Karpas-422 (cell line): Measurements from ENCODE around the gene JDP2. TPM values are rescaled to one million over a fixed set of nuclear protein-coding genes. Genes with fewer than 3 reads are reported as not detected.

Source experiments
- DNase-seq: peaks from one replicate; pipeline ENCODE4 v3.0.0-alpha.2; 2015
- H2AFZ ChIP-seq: fragments of 200-600 bp; sonication (generic); 2 replicates; pipeline ENCODE4 v1.6.1; 2014; ENCODE audit warnings: antibody characterized with exemption, low read length, mixed read lengths
- H3K27ac ChIP-seq: fragments of 200-600 bp; sonication (generic); 2 replicates; pipeline ENCODE4 v1.5.1; 2014; ENCODE audit warnings: mild to moderate bottlenecking, low read length, moderate library complexity
- H3K27me3 ChIP-seq: fragments of 200-600 bp; sonication (generic); 2 replicates; pipeline ENCODE4 v1.6.1; 2014; ENCODE audit warnings: low read length, mixed read lengths
- H3K36me3 ChIP-seq: fragments of 200-600 bp; sonication (generic); 2 replicates; pipeline ENCODE4 v1.6.1; 2014; ENCODE audit warnings: low read length, mixed read lengths; ENCODE audit not compliant: insufficient read depth
- H3K4me1 ChIP-seq: fragments of 200-600 bp; sonication (generic); 2 replicates; pipeline ENCODE4 v1.6.1; 2014; ENCODE audit warnings: mild to moderate bottlenecking, low read length, mixed read lengths
- H3K4me2 ChIP-seq: fragments of 200-600 bp; sonication (generic); 2 replicates; pipeline ENCODE4 v1.6.1; 2014; ENCODE audit warnings: low read length, low read depth, mild to moderate bottlenecking; ENCODE audit not compliant: poor library complexity, severe bottlenecking
- H3K4me3 ChIP-seq: fragments of 200-600 bp; sonication (generic); 2 replicates; pipeline ENCODE4 v1.5.1; 2014; ENCODE audit warnings: mild to moderate bottlenecking, antibody characterized with exemption, low read length, mixed read lengths
- H3K79me2 ChIP-seq: fragments of 200-600 bp; sonication (generic); 2 replicates; pipeline ENCODE4 v1.6.1; 2014; ENCODE audit warnings: mild to moderate bottlenecking, low read length, mixed read lengths
- H3K9ac ChIP-seq: fragments of 200-600 bp; sonication (generic); 2 replicates; pipeline ENCODE4 v1.6.0; 2014; ENCODE audit warnings: low read length
- H3K9me2 ChIP-seq: fragments of 200-600 bp; sonication (generic), shearing (Covaris generic); replicated peaks from 2 replicates; pipeline ENCODE4 v1.6.0; 2014; ENCODE audit warnings: mild to moderate bottlenecking, low read length, moderate library complexity; ENCODE audit not compliant: insufficient read depth
- H3K9me3 ChIP-seq: fragments of 300-700, 200-600 bp; sonication (generic); 2 replicates; pipeline ENCODE4 v1.6.1; 2014; ENCODE audit warnings: low read length, mixed read lengths
- H4K20me1 ChIP-seq: fragments of 200-600 bp; sonication (generic); 2 replicates; pipeline ENCODE4 v1.6.1; 2014; ENCODE audit warnings: mild to moderate bottlenecking, antibody characterized with exemption, low read length, low read depth; ENCODE audit not compliant: insufficient read depth
- total RNA-seq: library from RNA; depleted of rRNA; stranded (reverse); fragments of >200 nt; shearing (Covaris generic); gene quantifications from 2 replicates; pipeline ENCODE4 v1.2.3, GENCODE V29; 2014; ENCODE audit warnings: low replicate concordance

JDP2 gene
- total RNA-seq, 1 experiment from 2014 or later: 8.4 TPM

DNA sequence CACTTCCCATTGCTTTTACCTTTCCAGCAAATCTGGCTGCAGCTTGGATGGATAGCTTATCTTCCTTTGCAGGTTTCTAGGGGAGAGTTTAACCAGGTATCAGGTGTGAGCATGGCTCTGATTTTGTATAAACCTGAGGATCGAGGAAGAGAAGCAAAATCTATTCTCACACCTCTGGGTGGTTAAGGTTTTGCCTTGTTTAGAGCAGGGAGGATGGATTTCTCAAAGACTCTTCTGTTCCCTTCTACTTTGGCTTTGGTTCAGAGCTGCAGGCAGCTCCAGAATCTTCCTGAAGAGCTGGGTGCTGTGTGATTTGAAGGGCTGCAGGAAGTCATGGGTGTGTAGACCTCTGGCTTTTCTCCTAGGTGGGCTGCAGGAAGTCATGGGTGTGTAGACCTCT lies 1.7 kb downstream of the JDP2 start:
- Histone ChIP-seq H3K4me1 (peaks cover 22% of the 10 kb centered on the region), H3K4me3 (no peak overlapping the region), H3K9me2 (no peaks in the 10 kb centered on the region), H3K9me3 (no peaks in the 10 kb centered on the region), H3K79me2 (no peaks in the 10 kb centered on the region), H3K27ac (no peak overlapping the region), H3K36me3 (no peaks in the 10 kb centered on the region), H3K9ac (no peak overlapping the region), H3K4me2 (no peak overlapping the region), H3K27me3 (no peaks in the 10 kb centered on the region; the same call in 1 of the 2 replicates), H4K20me1 (peaks cover 7% of the 10 kb centered on the region; the same call in 1 of the 2 replicates), H2AFZ (no peak overlapping the region)
- no peak for DNase-seq

DNA sequence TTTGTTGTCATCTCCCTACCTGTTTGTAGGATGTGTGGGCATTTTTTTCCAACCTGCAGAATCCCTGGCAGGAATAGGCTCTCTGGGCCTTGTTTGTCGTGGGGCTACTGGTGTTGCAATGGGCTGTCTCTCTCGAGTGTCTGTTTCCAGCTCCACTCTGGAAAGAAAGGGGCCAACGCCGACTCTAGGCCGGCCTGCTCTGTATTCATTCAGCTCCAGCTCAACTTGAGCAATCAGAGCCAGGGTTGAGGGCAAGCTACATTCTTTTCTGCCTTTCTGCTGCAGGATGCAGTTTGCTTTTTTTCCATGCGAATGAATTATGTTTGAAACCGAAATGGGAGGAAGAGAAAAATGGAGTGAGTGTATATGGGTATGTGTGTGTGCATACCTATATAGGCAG lies 2.3 kb downstream of the JDP2 start:
- Histone ChIP-seq H3K27ac (no peak overlapping the region), H3K9ac (no peak overlapping the region), H3K27me3 (no peaks in the 10 kb centered on the region; the same call in 1 of the 2 replicates), H3K9me2 (no peaks in the 10 kb centered on the region), H3K4me3 (no peak overlapping the region), H3K4me1 (peaks cover 22% of the 10 kb centered on the region), H3K79me2 (no peaks in the 10 kb centered on the region), H2AFZ (no peak overlapping the region), H3K4me2 (no peak overlapping the region), H3K9me3 (no peaks in the 10 kb centered on the region), H3K36me3 (no peaks in the 10 kb centered on the region), H4K20me1 (peaks cover 7% of the 10 kb centered on the region; the same call in 1 of the 2 replicates)
- no peak for DNase-seq

DNA sequence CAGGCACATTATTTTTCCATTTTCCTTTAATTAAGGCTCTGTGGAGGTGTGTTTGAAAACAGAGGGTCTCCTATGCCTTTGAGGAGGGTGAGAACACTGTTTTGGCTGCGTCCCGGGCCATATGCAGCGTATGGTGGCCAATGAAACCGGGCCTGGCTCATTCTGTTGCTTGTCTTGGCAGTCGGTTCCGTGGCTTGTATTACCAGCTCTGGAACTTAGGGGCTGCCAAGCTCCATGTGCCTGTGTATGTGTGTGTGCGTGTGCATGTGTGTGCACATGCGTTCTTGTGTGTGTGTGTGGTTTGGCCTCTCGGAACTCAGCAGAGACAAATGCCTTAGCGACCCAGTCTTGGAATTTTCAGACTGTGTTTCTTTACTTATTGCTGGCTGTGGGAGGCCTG lies 2.7 kb downstream of the JDP2 start:
- Histone ChIP-seq H3K9ac (no peak overlapping the region), H2AFZ (no peak overlapping the region), H3K9me2 (no peaks in the 10 kb centered on the region), H3K27me3 (no peaks in the 10 kb centered on the region; the same call in 1 of the 2 replicates), H3K27ac (no peak overlapping the region), H3K4me3 (no peak overlapping the region), H3K9me3 (no peaks in the 10 kb centered on the region), H3K4me1 (peaks cover 26% of the 10 kb centered on the region), H4K20me1 (peaks cover 7% of the 10 kb centered on the region; the same call in 1 of the 2 replicates), H3K79me2 (no peaks in the 10 kb centered on the region), H3K4me2 (no peak overlapping the region), H3K36me3 (no peaks in the 10 kb centered on the region)
- no peak for DNase-seq

DNA sequence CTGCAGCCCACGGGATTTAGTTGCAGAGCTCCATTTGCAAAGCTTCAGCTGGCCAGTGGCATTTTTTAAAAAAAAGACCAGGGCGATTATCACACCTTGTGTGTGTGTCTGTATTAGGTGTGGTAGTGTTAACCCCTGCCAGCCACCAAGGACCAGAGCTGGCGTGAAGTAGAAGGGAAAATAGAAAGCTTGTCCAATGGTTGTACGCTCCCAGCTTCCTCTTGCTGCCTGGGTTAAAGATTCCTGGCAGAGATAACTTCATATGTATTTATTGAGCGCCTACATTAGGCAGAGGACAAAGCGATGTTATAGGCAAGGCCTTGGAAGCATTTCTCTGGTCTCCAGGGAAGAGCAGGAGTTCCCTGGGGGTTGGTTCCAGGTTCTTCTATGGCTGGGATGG lies 3.2 kb downstream of the JDP2 start:
- no peak overlapping the region for H2AFZ ChIP-seq
- H3K4me1 ChIP-seq: peaks cover 30% of the 10 kb centered on the region
- no peak overlapping the region for H3K27ac ChIP-seq
- peaks cover 7% of the 10 kb centered on the region; the same call in 1 of the 2 replicates for H4K20me1 ChIP-seq
- no peak overlapping the region for H3K9ac ChIP-seq
- no peaks in the 10 kb centered on the region; the same call in 1 of the 2 replicates for H3K27me3 ChIP-seq
- H3K9me3 ChIP-seq: no peaks in the 10 kb centered on the region
- H3K4me3 ChIP-seq: no peak overlapping the region
- no peaks in the 10 kb centered on the region for H3K9me2 ChIP-seq
- no peak overlapping the region for H3K4me2 ChIP-seq
- DNase-seq: no peak
- H3K36me3 ChIP-seq: no peaks in the 10 kb centered on the region
- H3K79me2 ChIP-seq: no peaks in the 10 kb centered on the region

DNA sequence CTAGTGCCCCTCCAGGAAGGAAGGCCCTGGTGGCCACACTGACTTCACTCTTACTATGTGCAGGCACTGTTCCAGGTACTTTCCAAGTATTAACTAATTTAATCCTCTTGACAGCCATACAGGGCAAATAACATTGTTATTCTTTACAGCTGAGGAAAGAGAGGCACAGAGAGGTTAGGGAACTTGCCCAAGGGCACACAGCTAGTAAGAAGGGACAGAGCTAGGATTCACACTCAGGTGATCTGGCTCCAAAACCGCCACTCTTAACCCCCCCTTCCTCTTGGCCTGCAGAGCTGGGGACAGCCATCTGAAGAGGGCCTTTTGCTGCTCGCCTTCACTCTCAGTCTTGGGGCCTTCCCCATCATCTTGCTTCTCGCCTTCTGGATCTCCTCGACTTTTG lies 4.0 kb downstream of the JDP2 start:
- DNase-seq: no peak
- H4K20me1 ChIP-seq: peaks cover 7% of the 10 kb centered on the region; the same call in 1 of the 2 replicates
- no peaks in the 10 kb centered on the region for H3K9me2 ChIP-seq
- H3K36me3 ChIP-seq: no peaks in the 10 kb centered on the region
- no peak overlapping the region for H3K4me2 ChIP-seq
- H3K79me2 ChIP-seq: no peaks in the 10 kb centered on the region
- no peak overlapping the region for H3K27ac ChIP-seq
- H3K4me1 ChIP-seq: peaks cover 26% of the 10 kb centered on the region
- H2AFZ ChIP-seq: no peak overlapping the region
- H3K27me3 ChIP-seq: no peaks in the 10 kb centered on the region; the same call in 1 of the 2 replicates
- no peaks in the 10 kb centered on the region for H3K9me3 ChIP-seq
- no peak overlapping the region for H3K9ac ChIP-seq
- no peak overlapping the region for H3K4me3 ChIP-seq

DNA sequence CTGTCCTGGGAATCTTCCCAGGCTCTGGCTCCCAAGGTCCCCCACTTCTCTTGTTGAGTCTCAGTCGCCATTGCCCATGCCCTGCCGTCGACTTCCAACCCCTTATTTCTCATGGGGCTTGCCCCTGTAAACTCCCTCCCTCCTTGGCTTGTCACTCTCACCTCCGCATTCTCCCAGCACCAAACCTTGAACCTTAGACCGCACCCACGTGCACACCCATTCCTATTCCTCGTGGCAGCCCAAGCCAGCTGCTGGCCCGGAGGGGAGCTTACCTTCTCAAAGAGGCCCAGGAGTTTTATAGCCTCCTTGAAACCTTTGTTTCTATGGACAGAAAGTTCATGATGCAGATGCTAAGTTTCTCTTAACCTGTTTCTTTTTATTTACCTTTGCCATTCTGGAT lies 4.6 kb downstream of the JDP2 start:
- Histone ChIP-seq H4K20me1 (peaks cover 7% of the 10 kb centered on the region; the same call in 1 of the 2 replicates), H3K9me3 (no peaks in the 10 kb centered on the region), H3K36me3 (no peaks in the 10 kb centered on the region), H3K9me2 (no peaks in the 10 kb centered on the region), H3K27ac (no peak overlapping the region), H3K27me3 (no peaks in the 10 kb centered on the region; the same call in 1 of the 2 replicates), H3K79me2 (no peaks in the 10 kb centered on the region), H3K4me1 (peaks cover 26% of the 10 kb centered on the region), H3K9ac (no peak overlapping the region), H3K4me3 (no peak overlapping the region), H3K4me2 (no peak overlapping the region), H2AFZ (no peak overlapping the region)
- no peak for DNase-seq

DNA sequence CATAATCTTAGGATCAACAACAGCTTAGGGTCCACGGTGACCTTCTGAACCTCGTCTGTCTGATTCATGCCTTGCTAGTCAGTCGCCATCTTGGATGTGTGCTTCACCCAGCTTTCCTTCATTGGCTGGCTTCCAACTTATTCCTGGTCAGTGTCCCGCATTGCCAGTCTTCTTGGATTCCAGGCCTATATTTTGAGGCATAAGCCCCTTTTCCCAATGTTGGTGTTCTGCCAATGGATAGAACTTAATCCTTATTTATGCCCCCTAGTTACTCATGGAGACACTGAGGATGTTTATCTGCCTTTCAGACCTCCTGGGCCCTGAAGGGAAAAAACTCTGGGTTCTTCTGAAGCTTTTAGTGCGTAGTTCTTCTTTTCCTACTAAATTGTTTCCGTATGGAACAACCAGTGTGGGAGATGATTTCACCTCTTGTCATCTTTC lies 5.8 kb downstream of the JDP2 start:
- Histone ChIP-seq H3K36me3 (no peaks in the 10 kb centered on the region), H4K20me1 (peaks cover 4% of the 10 kb centered on the region; the same call in 1 of the 2 replicates), H2AFZ (no peak overlapping the region), H3K9ac (no peak overlapping the region), H3K9me3 (no peaks in the 10 kb centered on the region), H3K4me3 (no peak overlapping the region), H3K27me3 (no peaks in the 10 kb centered on the region; the same call in 1 of the 2 replicates), H3K79me2 (no peaks in the 10 kb centered on the region), H3K4me2 (no peak overlapping the region), H3K4me1 (peaks cover 30% of the 10 kb centered on the region), H3K27ac (no peak overlapping the region), H3K9me2 (no peaks in the 10 kb centered on the region)
- no peak for DNase-seq

DNA sequence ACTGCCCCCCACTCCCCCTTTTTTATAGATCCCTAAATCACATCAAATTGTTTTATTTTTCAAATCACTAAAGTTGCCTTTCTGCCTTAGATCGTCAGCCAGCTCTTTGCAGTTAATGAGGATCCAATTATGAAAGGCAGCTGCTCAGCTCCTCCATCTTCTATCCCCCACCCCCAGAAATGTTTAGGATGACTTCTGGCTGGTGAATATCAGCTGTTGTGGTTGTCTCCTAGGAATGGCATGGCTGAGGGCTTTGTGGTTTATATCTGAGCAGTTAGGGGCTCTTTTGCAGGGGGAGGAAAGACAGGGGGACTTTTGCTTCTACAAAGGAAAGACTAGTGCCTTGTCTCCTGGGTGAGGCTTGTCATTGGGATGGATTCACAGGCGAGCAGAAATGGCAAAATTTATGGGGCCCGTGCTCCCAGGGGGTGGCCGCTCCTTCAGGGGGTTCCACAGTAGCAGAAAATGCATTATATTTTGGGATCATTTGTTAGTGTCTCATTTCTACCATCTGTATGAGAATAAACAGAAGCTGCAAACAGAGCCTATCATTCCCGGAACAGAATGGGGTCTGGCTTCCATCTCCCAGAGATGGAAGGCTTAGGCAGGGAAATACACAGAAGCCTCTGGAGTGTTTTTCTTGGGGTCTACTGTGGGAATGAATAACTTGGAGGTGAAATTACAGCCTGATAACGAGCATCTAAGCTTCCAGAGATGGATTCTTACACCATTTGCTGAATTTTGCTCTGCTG lies 6.5 kb downstream of the JDP2 start:
- no peaks in the 10 kb centered on the region for H3K36me3 ChIP-seq
- no peak overlapping the region for H3K27ac ChIP-seq
- no peak overlapping the region for H3K4me2 ChIP-seq
- H3K4me3 ChIP-seq: no peak overlapping the region
- no peak overlapping the region for H3K9ac ChIP-seq
- no peaks in the 10 kb centered on the region for H3K79me2 ChIP-seq
- no peak overlapping the region for H2AFZ ChIP-seq
- H3K9me3 ChIP-seq: no peaks in the 10 kb centered on the region
- no peaks in the 10 kb centered on the region for H4K20me1 ChIP-seq
- H3K9me2 ChIP-seq: no peaks in the 10 kb centered on the region
- DNase-seq: no peak
- H3K4me1 ChIP-seq: peaks cover 35% of the 10 kb centered on the region
- no peaks in the 10 kb centered on the region for H3K27me3 ChIP-seq
